GM21360 (cell line): ENCODE measurements around the gene GNG2.

Experiments
- ATAC-seq: cut with Tn5 transposase; IDR thresholded peaks from one replicate; pipeline ENCODE4 v1.9.1; 2021; ENCODE audit warnings: mild to moderate bottlenecking, moderate library complexity; ENCODE audit not compliant: unreplicated experiment

Gene GNG2

DNA sequence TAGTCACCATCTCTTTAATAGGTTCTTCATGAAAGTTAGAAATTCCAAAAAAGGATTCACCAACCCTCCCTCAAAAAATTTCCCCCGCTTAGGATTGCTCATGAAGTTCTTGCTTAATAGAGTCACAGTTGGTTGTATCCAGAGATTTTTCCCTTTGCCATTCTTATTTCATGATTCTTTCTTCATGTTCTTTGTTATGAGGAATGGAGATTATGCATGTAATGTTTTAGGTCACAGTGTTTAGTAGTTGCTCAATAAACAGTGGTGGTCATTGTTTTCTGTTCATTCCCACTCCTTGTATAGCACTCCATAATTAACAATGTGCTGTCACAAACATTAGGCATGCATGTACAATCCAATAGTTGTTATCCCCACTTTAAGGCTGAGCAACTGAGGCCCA is 77.7 kb downstream of the GNG2 start:
- ATAC-seq = no peak

DNA sequence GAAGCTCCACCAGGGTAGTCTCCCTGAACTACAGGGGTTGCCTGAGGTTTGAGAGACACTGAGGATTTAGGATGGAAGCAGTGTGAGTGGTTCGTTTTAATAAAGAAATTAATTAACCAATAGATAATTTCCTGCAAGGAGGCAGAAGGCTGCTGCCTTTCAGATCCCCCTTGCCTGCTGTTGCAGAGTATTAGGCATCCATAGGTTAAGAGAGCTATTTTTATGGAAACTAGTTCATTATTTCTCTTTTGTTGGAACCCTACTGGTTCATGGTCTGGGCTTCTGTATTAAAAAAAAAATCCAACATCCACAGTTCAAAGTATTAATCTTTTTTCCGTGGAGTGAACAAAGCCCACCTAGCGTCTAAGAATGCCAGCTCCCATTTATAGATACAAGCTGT is 78.4 kb downstream of the GNG2 start:
- no peak for ATAC-seq

DNA sequence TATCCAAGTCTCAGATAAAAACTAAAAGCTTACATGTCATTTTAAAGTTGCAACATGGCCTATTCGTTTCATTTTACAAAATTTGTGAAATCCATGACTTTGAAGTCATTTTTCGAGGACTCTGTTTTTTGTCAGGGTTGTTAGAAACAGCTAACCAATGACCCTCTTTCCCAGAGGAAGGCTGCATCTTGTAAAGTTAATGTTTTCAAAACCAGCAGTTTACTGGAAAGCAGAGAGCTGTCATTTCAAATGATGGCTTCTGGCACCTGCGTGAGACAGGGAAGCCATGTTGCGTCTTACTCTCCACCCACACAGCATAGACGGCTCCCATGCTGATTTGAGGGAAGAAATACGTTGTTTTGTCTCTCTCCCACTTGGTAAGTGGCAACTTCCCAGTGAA is 78.8 kb downstream of the GNG2 start:
- no peak for ATAC-seq

DNA sequence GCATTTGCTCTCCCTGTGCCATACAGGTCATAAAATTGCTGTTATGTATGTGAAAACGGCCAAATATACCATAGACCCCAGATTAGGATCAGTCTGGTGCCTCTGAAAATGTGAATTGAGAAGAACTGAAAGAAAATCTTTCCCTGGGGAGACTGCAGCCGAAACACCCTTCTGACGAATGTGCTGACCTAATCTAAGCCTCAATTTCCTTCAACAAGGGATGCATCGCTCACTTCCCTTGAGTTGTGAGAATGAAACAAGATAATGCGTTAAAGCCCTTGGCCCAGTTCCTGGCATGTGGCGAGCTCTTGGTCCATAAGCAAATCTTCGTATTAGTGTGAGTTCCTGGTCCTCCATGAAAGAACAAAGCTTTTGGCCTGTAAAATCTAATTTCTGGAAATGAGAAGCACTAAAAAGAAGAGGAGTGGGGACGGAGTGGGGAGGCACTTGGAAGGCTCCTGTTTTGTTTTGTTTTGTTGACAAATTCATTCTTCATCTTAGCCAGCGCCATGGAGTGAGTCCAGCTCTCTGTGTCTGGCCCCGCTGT is 79.4 kb downstream of the GNG2 start:
- no peak for ATAC-seq

DNA sequence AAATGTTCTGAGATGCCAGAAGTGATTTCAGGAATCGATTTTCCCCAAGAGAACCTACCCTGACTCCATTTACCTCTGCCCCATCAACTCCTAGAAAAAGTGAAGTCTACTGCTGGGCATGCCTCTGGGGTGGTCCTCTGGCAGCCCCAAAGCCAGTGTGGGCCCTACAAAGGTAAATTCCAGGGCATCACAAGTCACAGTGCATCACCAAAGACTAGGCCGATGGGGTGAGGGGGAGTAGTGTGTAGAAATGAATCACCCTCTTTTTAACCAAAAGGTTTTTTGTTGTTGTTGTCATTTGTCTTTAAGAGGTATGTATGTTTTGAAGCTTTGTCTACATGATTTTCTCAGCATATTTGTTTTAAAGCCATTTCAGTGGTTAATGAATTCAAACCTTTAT is 82.6 kb downstream of the GNG2 start:
- ATAC-seq = no peak

DNA sequence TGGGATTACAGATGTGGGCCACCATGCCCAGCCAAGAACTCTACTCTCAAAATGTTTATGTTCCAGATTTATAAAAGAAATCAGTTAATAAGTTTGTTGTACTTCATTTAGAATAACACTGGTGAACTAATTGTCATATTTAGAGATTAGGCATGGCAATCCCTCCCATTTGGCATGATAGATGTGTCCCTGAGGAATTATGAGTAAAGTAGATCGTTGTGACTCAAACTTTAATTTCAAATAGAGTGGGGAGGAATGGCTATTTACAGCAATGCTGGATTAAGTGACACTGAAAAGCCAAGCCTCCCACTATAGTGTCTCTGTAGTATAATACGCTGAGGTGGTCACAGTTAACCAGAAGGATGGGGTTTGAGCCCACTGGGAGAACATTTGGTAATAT is 89.6 kb downstream of the GNG2 start:
- no peak for ATAC-seq

DNA sequence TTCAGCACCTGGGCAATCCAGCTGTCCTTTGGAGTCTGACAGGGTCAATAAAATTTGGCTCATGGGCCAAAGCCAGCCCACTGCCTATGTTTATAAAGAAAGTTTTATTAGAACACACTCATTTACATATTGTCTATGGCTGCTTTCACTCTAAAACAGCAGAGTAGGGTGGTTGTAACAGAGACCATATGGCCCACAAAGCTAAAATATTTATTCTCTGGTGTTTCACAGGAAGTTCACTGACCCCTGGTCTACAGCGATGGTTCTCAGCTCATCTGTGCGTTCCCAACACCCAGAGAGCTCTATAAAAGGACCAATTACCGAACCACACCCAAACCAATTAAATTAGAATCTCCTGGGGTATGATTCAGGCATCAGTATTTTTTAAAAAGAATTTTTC is 91.2 kb downstream of the GNG2 start:
- ATAC-seq = no peak

DNA sequence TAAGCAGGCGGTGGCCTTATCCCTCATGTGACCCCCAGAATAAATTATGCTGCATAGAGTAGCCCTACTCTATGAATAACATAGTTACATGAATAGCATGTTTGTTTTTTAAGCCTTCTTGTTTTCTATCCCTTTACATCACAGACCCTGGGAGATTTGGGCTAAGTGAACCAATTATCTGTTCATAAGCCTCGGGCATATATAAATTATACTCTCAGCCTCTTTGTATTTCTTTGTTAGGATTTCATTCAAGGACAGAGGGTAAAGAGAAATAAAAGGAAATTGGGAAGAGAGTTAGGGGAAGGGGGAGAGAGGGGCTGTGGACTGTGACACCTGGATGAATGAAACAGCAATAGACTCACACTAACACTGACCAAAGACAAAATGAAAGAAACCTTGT is 93.6 kb downstream of the GNG2 start:
- no peak for ATAC-seq

DNA sequence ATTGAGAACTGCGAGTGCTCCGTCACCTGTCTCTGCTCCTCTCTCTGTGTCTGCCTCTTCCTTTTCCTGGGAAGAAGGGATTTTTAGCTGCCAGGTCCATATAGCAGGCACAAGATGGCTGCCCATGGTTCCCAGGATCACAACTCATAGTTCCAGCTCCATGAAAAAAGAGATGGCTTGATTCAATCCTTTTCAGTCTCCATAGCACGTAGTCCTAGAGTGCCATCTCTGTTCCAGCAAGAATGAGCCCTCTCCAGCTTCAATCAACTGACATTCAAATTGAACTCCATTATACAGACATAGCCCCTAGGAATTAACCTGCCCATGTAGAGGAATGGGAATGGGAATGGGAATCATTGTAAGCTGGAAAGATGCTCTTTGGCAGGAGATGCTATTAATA is 94.2 kb downstream of the GNG2 start:
- ATAC-seq = no peak

DNA sequence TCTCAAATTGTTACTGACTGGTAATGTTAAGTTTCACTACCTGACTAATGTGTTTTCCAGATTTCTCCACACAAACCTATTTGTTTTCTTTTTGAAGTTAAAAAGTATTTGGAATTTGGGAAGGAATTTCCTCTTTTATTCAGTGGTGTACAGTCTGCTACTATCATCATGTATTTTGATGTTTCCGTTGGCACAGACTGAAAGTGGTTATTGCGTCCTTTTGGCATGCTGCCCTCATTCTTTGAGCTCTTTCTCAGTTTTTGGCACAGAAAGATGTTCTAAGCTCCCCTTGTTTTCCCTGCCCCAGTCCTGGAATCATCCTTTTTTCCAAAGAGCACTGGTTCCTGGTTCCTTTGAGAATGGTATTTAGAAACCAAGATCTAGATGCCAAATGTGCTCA is 97.5 kb downstream of the GNG2 start:
- no peak for ATAC-seq

DNA sequence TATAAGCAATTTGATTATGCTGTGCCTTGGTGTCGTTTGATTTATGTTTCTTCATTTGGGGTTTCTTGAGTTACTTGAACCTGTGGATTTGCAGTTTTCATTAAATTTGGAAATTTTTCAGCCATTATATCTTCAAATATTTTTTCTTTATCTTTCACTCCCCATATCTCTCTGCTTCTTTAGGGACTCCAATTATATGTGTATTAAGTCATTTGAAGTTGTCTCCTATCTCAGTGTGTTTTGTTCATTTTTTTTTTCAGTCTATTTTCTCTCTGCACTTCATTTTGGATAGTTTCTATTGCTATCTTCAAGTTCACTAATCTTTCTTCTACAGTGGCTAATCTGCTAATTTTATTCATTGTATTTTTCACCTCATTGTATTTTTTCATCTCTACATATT is 99.5 kb downstream of the GNG2 start:
- no peak for ATAC-seq

DNA sequence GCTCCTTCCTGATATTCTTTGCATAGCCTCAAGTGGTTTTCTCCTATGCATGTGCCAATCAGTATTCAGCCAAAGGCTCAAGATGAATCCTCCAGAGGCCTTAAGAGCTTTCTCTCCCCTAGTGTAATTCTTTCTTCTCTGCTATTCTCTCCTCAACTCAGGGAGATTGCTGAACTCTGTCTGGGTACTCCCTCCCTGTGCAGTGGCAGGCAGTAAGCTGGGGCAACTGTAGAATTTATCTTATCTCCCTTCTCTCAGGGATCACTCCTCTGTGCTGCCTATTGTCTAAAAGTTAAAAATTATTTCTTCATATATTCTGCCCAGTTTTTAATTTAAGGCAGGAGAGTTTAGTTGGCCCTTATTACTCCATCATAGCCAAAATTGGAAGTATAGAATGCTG is 100.5 kb downstream of the GNG2 start:
- ATAC-seq = no peak

DNA sequence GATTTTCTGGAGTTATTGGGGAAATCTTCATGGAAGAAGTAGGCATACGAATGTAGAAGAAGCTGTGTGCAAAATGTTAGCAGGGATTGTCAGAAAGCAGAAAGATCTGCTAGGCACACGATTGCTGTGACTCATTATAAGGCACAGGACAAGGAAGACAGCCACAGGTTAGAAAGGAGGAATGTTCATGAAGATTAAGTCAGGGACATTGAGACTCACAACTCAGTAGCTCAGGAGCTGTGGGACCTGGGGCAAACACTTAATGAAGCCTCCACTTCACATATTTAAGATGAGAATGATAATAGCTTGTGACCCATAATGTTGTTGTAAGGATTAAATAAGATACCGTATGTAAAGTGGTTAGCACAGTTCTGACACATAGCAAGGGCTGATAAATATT is 102.3 kb downstream of the GNG2 start:
- no peak for ATAC-seq

DNA sequence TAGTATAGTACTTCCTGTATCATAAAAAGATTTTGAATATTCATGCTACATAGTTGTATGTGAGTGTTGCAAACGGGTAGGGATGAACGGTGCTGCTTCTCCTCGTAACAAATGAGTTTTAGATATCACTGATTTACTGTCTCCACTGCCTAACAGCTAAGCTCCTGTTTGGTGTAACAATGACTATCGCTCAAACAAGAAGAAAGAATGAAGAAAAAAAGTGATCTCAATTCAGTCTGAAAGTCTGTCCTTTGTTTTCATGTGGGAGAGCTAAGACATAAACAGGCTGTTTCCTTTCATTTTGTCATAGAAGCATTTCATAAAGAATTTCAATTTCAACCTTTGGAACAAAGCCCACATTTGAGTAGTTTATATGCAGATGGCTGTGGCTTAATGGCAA is 102.9 kb downstream of the GNG2 start:
- no peak for ATAC-seq

DNA sequence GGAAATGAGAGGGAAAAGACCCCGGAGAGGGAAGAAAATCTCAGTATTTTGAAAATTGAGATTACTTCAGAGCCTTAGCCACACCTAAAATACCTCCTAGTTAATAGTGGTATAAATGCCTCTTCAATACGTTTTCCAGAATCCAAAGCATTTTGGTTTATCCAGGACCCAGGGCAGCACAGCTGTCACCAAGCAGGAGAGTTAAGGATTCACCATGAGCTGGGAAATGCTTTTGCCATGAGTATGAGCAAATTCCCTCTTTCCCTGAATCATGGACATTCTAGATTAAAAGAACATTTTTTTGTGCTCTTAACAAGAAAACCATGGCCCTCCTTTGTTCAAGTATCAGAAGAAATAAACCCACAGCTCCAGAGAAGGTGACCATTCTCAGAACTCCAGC is 107.1 kb downstream of the GNG2 start:
- ATAC-seq = no peak

DNA sequence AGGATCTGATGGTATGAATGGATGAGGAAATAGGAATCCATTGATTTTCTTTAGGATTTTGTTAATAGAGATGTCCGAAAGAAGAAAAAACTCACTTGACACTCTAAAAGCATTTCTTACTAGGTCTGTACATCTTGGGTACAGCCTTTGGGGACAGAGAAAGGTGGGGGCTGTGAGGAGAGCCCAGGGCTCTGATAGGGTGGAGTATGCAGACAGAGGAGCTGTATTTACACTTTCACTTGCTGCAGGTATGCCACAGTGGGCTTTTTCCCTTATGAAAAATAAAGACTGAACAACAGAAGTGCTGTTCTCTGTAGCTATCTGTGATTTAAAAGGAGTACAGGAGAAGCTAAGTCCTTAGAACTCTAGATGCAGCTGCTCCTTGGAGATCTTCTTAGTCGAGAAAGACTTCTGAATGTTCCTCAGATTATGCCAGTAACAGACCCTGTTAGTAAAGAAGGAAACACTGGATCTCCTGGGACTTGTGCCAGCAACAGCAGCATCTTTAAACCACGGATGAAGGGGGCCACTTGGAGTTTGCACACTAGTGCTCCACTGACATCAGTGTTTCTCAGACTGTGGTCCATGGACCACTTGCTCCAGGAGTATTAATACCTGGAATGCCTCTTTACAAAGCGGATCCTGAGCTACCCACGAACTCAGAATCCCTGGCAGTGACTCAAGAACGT is 109.6 kb downstream of the GNG2 start:
- no peak for ATAC-seq

DNA sequence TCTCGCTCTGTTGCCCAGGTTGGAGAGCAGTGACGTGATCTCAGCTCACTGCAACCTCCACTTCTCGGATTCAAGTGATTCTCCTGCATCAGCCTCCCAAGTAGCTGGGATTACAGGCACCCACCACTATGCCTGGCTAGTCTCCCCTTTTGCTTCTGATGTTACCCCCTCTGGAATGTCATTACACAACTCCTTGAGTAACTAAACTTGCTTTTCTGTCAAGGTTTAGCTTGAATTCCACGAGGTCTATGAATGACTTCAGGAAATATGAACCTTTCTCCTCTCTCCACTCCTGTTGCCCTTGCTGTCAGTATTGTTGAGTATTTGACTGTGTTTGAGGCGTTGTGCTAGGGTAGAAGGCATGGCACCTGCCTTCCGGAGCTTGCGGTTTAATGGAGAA is 112.2 kb downstream of the GNG2 start:
- no peak for ATAC-seq

DNA sequence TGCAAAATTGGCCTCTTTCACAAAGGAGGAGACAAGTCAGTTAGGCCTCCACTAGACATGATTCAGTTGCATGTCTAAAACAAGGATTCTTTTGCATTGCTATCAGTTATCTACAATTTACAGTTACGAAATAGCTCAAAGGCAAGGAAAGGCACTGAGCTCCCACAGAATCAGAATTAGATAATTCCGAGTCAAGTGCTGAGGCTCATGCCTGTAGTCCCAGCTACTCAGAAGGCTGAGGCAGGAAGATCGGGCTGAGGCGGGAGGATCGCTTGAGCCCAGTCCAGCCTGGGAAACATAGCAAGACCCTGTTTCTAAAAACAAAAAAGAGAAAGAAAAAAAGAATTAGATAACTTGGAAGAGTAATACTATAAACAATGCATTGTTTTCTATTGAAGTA is 116.7 kb downstream of the GNG2 start:
- ATAC-seq = no peak

DNA sequence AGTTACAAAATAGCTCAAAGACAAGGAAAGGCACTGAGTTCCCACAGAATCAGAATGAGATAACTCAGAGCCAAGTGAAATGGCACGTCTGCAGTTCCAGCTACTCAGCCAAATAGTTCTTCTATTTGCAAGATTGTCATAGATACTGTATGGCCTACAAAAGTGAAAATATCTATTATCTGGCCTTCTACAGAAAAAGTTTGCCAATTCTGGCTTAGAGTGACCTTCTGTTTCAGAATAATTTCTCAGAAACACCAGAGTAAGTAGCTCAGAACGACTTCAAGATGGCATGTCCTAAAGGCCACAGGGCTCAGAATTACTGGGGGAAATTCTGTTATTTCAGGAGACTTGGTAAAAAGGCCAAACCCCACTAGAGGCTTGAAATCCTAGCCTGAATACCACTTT is 118.3 kb downstream of the GNG2 start:
- ATAC-seq = no peak

DNA sequence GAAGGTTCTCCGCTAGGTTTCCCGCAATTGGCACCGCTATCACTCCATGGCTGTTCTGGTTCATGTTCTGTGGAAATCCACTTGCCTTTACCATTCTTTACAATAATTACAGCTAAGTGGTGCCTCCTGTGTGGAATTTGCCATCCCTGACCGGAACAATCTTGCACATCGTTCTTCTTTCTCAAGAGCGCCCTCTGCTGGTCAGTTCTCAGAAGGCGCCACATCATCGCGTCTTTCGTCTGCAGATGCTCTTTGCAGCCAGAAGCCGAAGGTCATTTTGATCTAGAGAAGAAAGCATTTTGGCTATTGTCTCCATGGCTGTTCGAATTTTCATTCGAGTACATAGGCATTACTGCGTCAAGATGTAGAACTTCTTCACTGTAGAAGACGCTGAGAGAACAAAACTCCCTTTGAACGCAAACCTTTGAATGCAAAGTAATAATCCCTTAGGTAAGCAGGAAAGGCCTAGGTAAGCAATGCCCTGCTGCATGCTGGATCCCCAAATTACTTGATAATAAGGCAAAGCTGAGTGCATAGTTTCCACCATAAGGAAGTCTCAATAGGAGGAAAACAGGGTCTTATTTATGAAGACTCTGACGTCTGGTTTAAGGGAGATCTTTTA is 118.8 kb downstream of the GNG2 start:
- no peak for ATAC-seq

DNA sequence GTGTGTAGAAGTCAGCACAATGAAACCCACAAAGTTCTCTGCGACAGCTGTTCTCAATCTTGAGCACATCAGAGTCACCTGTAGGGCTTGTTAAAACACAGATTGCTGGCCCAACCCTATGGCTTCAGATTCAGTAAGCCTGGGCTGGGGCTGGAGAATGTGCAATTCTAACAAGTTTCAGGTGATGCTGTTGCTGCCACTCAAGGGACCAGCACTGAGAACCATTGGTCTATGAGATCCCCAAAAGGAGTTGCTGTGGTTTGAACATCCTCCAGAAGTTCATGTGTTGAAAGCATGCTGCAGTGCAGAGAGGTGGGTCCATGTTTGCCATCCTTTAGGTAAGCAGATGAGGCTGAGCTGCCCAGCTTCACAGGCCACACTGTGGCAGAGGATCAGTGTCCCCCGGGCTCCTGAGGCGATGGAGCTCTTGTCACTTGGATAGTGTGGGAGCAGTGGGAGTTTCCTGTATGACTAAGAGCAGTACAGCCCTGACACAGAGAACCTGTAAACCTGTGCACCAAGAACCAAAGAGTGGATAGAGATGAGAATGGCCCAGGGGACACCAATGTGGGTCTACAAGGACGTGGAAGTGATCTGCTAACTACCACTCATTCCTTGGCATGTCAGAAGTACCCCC is 120.9 kb downstream of the GNG2 start:
- ATAC-seq = no peak

DNA sequence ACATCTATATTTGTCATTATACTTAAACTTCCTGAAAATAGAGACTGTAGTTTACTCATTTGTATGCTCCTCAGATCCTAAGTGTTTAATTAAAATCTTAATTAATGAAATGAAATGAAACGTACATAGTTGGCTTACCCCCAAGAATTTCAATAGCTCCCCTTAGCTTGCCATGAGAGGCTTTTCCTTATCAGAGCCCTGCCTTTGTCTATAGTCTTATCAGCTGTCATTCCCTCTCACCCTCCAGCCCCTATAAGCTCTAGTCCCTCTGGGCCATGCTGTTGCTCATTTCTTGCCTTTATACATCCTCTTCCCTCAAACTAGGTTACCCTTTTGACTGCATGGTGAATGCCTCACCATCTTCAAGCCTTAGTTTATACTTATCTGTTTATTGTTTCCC is 127.8 kb downstream of the GNG2 start:
- ATAC-seq = no peak
